SK-N-SH (cell line): ENCODE data around the gene XYLT2.
"Not testable (repeated sequence)": the region's sequence is repeated elsewhere in the genome, so short reads cannot be mapped to it uniquely, and the experiment has no call there.

Experiments used
- GABPA ChIP-seq: IDR thresholded peaks from 2 replicates; pipeline ENCODE4 v1.4.0; 2012; ENCODE audit warnings: low read depth, mild to moderate bottlenecking
- RAD21 ChIP-seq: IDR thresholded peaks from 2 replicates; pipeline ENCODE4 v1.6.1; 2012; ENCODE audit warnings: mild to moderate bottlenecking, low read length

GRCh38 chr17:50316660-50317059 is 29.3 kb upstream of the XYLT2 start:
- TF ChIP-seq RAD21, GABPA: not testable (repeated sequence)
